ENCODE results near the gene MEGF6.

DNA sequence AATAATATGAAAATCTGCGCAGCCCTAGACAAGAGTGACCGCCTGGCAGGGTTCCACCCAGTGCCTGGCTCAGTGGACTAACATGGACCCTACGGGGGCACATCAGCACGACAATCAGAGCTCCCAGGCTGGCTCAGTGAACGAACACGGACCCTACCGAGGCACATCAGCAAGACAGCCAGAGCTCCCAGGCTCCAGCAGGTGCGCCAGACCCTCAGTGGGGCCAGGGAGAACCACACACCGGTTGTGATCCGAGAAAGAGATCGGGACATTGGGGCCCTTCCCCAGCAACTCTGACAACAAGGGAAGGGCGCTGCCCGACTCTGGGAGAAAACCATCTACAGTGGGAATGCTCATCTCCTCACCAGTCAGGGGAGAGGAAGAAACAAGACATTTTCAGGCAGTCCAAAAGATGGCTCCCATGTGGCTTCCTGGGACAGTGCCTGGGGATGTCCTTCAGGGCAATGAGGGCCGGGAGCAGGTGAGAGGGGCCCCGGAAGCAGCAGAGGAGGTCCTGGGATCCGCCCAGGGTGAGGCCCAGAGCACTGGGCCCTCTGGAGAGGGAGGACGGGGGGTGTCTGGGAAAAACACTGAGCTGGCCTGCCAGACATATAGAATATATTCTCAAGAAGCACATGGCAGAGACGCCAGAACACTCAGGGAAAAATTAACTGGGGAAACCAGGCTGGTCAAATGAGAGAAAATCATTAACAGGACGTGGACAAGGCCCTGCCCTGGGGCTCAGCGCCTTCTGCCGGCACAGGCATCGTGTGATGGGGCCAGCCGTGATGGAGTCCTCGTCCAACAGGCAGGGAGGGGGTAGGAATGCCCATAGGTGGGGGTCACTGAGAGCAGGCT is 152.0 kb downstream of the MEGF6 start:
- TF ChIP-seq CTCF (IDR thresholded peaks at IDR 0.05; ENCODE audit: poor library complexity), result no peak
- no peak for TF ChIP-seq EZH2 (IDR thresholded peaks at IDR 0.05; ENCODE audit: borderline replicate concordance)

Data from hepatocyte (in vitro differentiated cells).